ENCODE results near the gene CKAP4.

GRCh38 chr12:106193394-106194215 is 54.2 kb downstream of the CKAP4 start:
- TF ChIP-seq, protein P1, sequence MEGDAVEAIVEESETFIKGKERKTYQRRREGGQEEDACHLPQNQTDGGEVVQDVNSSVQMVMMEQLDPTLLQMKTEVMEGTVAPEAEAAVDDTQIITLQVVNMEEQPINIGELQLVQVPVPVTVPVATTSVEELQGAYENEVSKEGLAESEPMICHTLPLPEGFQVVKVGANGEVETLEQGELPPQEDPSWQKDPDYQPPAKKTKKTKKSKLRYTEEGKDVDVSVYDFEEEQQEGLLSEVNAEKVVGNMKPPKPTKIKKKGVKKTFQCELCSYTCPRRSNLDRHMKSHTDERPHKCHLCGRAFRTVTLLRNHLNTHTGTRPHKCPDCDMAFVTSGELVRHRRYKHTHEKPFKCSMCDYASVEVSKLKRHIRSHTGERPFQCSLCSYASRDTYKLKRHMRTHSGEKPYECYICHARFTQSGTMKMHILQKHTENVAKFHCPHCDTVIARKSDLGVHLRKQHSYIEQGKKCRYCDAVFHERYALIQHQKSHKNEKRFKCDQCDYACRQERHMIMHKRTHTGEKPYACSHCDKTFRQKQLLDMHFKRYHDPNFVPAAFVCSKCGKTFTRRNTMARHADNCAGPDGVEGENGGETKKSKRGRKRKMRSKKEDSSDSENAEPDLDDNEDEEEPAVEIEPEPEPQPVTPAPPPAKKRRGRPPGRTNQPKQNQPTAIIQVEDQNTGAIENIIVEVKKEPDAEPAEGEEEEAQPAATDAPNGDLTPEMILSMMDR (IDR thresholded peaks at IDR 0.05) = no peak
- TF ChIP-seq POLR2A (IDR thresholded peaks at IDR 0.05) = no peak

Data from Peyer's patch (tissue), 4 donors.